Measurements from ENCODE around the gene METRNL.

METRNL gene

GRCh38 chr17:83087788-83088360, 8.5 kb downstream of the METRNL start:
- no peak overlapping the region for H2AFZ ChIP-seq (ENCODE audit: low read length, unreplicated experiment)
- H3K4me3 ChIP-seq (ENCODE audit: low read depth, low read length): no peak overlapping the region
- no peak overlapping the region for H3K27ac ChIP-seq (ENCODE audit: low read depth, low read length)
- H3K36me3 ChIP-seq (ENCODE audit: insufficient read depth, low read length): peaks cover 6% of the 10 kb centered on the region; the same call in 1 of the 2 replicates
- H3K4me1 ChIP-seq (ENCODE audit: control insufficient read depth, insufficient read depth, low read length, unreplicated experiment): peaks cover 33% of the 10 kb centered on the region
- H3K27me3 ChIP-seq (ENCODE audit: insufficient read depth, low read length): no peaks in the 10 kb centered on the region
- H3K79me2 ChIP-seq (ENCODE audit: control insufficient read depth, insufficient read depth, low read length, unreplicated experiment): peaks cover 60% of the 10 kb centered on the region

GRCh38 chr17:83088451-83088850, 9.0 kb downstream of the METRNL start:
- H3K27ac ChIP-seq (ENCODE audit: low read depth, low read length): no peak overlapping the region
- H2AFZ ChIP-seq (ENCODE audit: low read length, unreplicated experiment): no peak overlapping the region
- no peaks in the 10 kb centered on the region for H3K27me3 ChIP-seq (ENCODE audit: insufficient read depth, low read length)
- peaks cover 28% of the 10 kb centered on the region for H3K4me1 ChIP-seq (ENCODE audit: control insufficient read depth, insufficient read depth, low read length, unreplicated experiment)
- H3K36me3 ChIP-seq (ENCODE audit: insufficient read depth, low read length): peaks cover 6% of the 10 kb centered on the region; the same call in 1 of the 2 replicates
- peaks cover 58% of the 10 kb centered on the region for H3K79me2 ChIP-seq (ENCODE audit: control insufficient read depth, insufficient read depth, low read length, unreplicated experiment)
- H3K4me3 ChIP-seq (ENCODE audit: low read depth, low read length): no peak overlapping the region

GRCh38 chr17:83088909-83089308, 9.5 kb downstream of the METRNL start:
- H3K79me2 ChIP-seq (ENCODE audit: control insufficient read depth, insufficient read depth, low read length, unreplicated experiment): peaks cover 58% of the 10 kb centered on the region
- H3K27ac ChIP-seq (ENCODE audit: low read depth, low read length): no peak overlapping the region
- H3K27me3 ChIP-seq (ENCODE audit: insufficient read depth, low read length): no peaks in the 10 kb centered on the region
- H2AFZ ChIP-seq (ENCODE audit: low read length, unreplicated experiment): no peak overlapping the region
- H3K36me3 ChIP-seq (ENCODE audit: insufficient read depth, low read length): peaks cover 6% of the 10 kb centered on the region; the same call in 1 of the 2 replicates
- H3K4me3 ChIP-seq (ENCODE audit: low read depth, low read length): no peak overlapping the region
- peaks cover 24% of the 10 kb centered on the region for H3K4me1 ChIP-seq (ENCODE audit: control insufficient read depth, insufficient read depth, low read length, unreplicated experiment)

- no peak overlapping the region for H2AFZ ChIP-seq (ENCODE audit: low read length, unreplicated experiment)
- H3K36me3 ChIP-seq (ENCODE audit: insufficient read depth, low read length): peaks cover 6% of the 10 kb centered on the region; the same call in 1 of the 2 replicates
- H3K27ac ChIP-seq (ENCODE audit: low read depth, low read length): no peak overlapping the region
- H3K4me3 ChIP-seq (ENCODE audit: low read depth, low read length): no peak overlapping the region
- no peaks in the 10 kb centered on the region for H3K27me3 ChIP-seq (ENCODE audit: insufficient read depth, low read length)
- H3K79me2 ChIP-seq (ENCODE audit: control insufficient read depth, insufficient read depth, low read length, unreplicated experiment): peaks cover 54% of the 10 kb centered on the region
- H3K4me1 ChIP-seq (ENCODE audit: control insufficient read depth, insufficient read depth, low read length, unreplicated experiment): peaks cover 18% of the 10 kb centered on the region
These were observed 10.1 kb downstream of the METRNL start for GRCh38 chr17:83089328-83090132.

GRCh38 chr17:83090444-83091256, 11.2 kb downstream of the METRNL start:
- Histone ChIP-seq H2AFZ (ENCODE audit: low read length, unreplicated experiment) (no peak overlapping the region), H3K4me3 (ENCODE audit: low read depth, low read length) (no peak overlapping the region), H3K79me2 (ENCODE audit: control insufficient read depth, insufficient read depth, low read length, unreplicated experiment) (peaks cover 42% of the 10 kb centered on the region), H3K36me3 (ENCODE audit: insufficient read depth, low read length) (peaks cover 17% of the 10 kb centered on the region; the same call in 1 of the 2 replicates), H3K27me3 (ENCODE audit: insufficient read depth, low read length) (no peaks in the 10 kb centered on the region), H3K27ac (ENCODE audit: low read depth, low read length) (no peak overlapping the region), H3K4me1 (ENCODE audit: control insufficient read depth, insufficient read depth, low read length, unreplicated experiment) (peaks cover 6% of the 10 kb centered on the region)

GRCh38 chr17:83091257-83092141, 12.1 kb downstream of the METRNL start:
- Histone ChIP-seq H3K79me2 (ENCODE audit: control insufficient read depth, insufficient read depth, low read length, unreplicated experiment) (peaks cover 34% of the 10 kb centered on the region), H2AFZ (ENCODE audit: low read length, unreplicated experiment) (no peak overlapping the region), H3K36me3 (ENCODE audit: insufficient read depth, low read length) (peaks cover 14% of the 10 kb centered on the region; the same call in 1 of the 2 replicates), H3K27ac (ENCODE audit: low read depth, low read length) (no peak overlapping the region), H3K27me3 (ENCODE audit: insufficient read depth, low read length) (no peaks in the 10 kb centered on the region), H3K4me1 (ENCODE audit: control insufficient read depth, insufficient read depth, low read length, unreplicated experiment) (peaks cover 4% of the 10 kb centered on the region), H3K4me3 (ENCODE audit: low read depth, low read length) (no peak overlapping the region)

- no peak overlapping the region for H3K27ac ChIP-seq (ENCODE audit: low read depth, low read length)
- H3K27me3 ChIP-seq (ENCODE audit: insufficient read depth, low read length): no peaks in the 10 kb centered on the region
- peaks cover 27% of the 10 kb centered on the region for H3K79me2 ChIP-seq (ENCODE audit: control insufficient read depth, insufficient read depth, low read length, unreplicated experiment)
- no peak overlapping the region for H2AFZ ChIP-seq (ENCODE audit: low read length, unreplicated experiment)
- H3K4me1 ChIP-seq (ENCODE audit: control insufficient read depth, insufficient read depth, low read length, unreplicated experiment): peaks cover 4% of the 10 kb centered on the region
- H3K36me3 ChIP-seq (ENCODE audit: insufficient read depth, low read length): peaks cover 13% of the 10 kb centered on the region; the same call in 1 of the 2 replicates
- no peak overlapping the region for H3K4me3 ChIP-seq (ENCODE audit: low read depth, low read length)
These were observed 12.8 kb downstream of the METRNL start for GRCh38 chr17:83092186-83092585.

GRCh38 chr17:83092931-83093330, 13.5 kb downstream of the METRNL start:
- H3K4me3 ChIP-seq (ENCODE audit: low read depth, low read length): no peak overlapping the region
- peaks cover 20% of the 10 kb centered on the region for H3K79me2 ChIP-seq (ENCODE audit: control insufficient read depth, insufficient read depth, low read length, unreplicated experiment)
- H2AFZ ChIP-seq (ENCODE audit: low read length, unreplicated experiment): no peak overlapping the region
- H3K27me3 ChIP-seq (ENCODE audit: insufficient read depth, low read length): no peaks in the 10 kb centered on the region
- H3K27ac ChIP-seq (ENCODE audit: low read depth, low read length): no peak overlapping the region
- peaks cover 4% of the 10 kb centered on the region for H3K4me1 ChIP-seq (ENCODE audit: control insufficient read depth, insufficient read depth, low read length, unreplicated experiment)
- H3K36me3 ChIP-seq (ENCODE audit: insufficient read depth, low read length): peaks cover 13% of the 10 kb centered on the region; the same call in 1 of the 2 replicates

- Histone ChIP-seq H3K36me3 (ENCODE audit: insufficient read depth, low read length) (peaks cover 13% of the 10 kb centered on the region; the same call in 1 of the 2 replicates), H2AFZ (ENCODE audit: low read length, unreplicated experiment) (no peak overlapping the region), H3K27me3 (ENCODE audit: insufficient read depth, low read length) (no peaks in the 10 kb centered on the region), H3K79me2 (ENCODE audit: control insufficient read depth, insufficient read depth, low read length, unreplicated experiment) (peaks cover 20% of the 10 kb centered on the region), H3K27ac (ENCODE audit: low read depth, low read length) (no peak overlapping the region), H3K4me3 (ENCODE audit: low read depth, low read length) (no peak overlapping the region), H3K4me1 (ENCODE audit: control insufficient read depth, insufficient read depth, low read length, unreplicated experiment) (peaks cover 7% of the 10 kb centered on the region)
These were observed 14.1 kb downstream of the METRNL start for GRCh38 chr17:83093506-83093905.

GRCh38 chr17:83094291-83094690, 14.9 kb downstream of the METRNL start:
- Histone ChIP-seq H3K4me3 (ENCODE audit: low read depth, low read length) (no peak overlapping the region), H3K27ac (ENCODE audit: low read depth, low read length) (no peak overlapping the region), H2AFZ (ENCODE audit: low read length, unreplicated experiment) (no peak overlapping the region), H3K4me1 (ENCODE audit: control insufficient read depth, insufficient read depth, low read length, unreplicated experiment) (peaks cover 15% of the 10 kb centered on the region), H3K79me2 (ENCODE audit: control insufficient read depth, insufficient read depth, low read length, unreplicated experiment) (peaks cover 15% of the 10 kb centered on the region), H3K36me3 (ENCODE audit: insufficient read depth, low read length) (peaks cover 13% of the 10 kb centered on the region; the same call in 1 of the 2 replicates), H3K27me3 (ENCODE audit: insufficient read depth, low read length) (no peaks in the 10 kb centered on the region)
